ENCODE data around the gene TMEM178B.

The TMEM178B gene

DNA sequence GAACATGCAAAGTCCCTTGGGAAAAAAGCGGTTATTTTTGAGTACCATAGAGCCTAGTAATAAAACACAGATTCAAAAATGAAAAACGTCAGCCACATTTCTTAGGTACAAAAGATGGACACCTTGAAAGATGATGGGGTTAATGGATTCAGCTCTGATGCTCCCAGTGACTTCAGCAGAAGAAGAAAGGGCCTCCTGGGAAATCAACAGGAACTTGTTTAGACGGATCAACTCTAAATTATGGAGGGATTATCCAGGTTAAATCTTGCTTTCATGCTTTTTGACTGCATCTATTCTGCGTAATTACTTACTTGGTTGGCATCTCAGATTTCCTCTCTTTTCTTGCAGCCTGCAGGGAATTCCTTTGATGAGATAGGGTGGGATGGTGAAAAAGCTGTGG is 82.5 kb downstream of the TMEM178B start:
- TF ChIP-seq, protein P1, sequence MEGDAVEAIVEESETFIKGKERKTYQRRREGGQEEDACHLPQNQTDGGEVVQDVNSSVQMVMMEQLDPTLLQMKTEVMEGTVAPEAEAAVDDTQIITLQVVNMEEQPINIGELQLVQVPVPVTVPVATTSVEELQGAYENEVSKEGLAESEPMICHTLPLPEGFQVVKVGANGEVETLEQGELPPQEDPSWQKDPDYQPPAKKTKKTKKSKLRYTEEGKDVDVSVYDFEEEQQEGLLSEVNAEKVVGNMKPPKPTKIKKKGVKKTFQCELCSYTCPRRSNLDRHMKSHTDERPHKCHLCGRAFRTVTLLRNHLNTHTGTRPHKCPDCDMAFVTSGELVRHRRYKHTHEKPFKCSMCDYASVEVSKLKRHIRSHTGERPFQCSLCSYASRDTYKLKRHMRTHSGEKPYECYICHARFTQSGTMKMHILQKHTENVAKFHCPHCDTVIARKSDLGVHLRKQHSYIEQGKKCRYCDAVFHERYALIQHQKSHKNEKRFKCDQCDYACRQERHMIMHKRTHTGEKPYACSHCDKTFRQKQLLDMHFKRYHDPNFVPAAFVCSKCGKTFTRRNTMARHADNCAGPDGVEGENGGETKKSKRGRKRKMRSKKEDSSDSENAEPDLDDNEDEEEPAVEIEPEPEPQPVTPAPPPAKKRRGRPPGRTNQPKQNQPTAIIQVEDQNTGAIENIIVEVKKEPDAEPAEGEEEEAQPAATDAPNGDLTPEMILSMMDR (IDR thresholded peaks at IDR 0.05; ENCODE audit: low read depth, low read length, poor library complexity, severe bottlenecking): no peak
- TF ChIP-seq EZH2phosphoT487 (IDR thresholded peaks at IDR 0.05; ENCODE audit: borderline replicate concordance, low read length): no peak
- no peaks in the 10 kb centered on the region for H3K36me3 ChIP-seq (ENCODE audit: control insufficient read depth, low read length)
- no peak overlapping the region for H3K27ac ChIP-seq (ENCODE audit: low read depth, low read length)
- H3K79me2 ChIP-seq (ENCODE audit: control insufficient read depth, low read length): no peaks in the 10 kb centered on the region
- no peaks in the 10 kb centered on the region for H3K4me1 ChIP-seq (ENCODE audit: control insufficient read depth, low read length)
- H4K20me1 ChIP-seq (ENCODE audit: control insufficient read depth, insufficient read depth, low read depth, low read length): no peaks in the 10 kb centered on the region
- H3K9me3 ChIP-seq (ENCODE audit: control insufficient read depth, insufficient read depth, low read length): no peaks in the 10 kb centered on the region
- H3K4me3 ChIP-seq (ENCODE audit: low read length): no peak overlapping the region
- no peaks in the 10 kb centered on the region for H3K9me2 ChIP-seq (replicated peaks; ENCODE audit: control insufficient read depth, low read length)
- H3F3A ChIP-seq (ENCODE audit: control insufficient read depth, insufficient read depth): no peaks in the 10 kb centered on the region
- H3K4me2 ChIP-seq (ENCODE audit: low read length): no peak overlapping the region
- H3K27me3 ChIP-seq (ENCODE audit: control insufficient read depth, low read length): no peaks in the 10 kb centered on the region

DNA sequence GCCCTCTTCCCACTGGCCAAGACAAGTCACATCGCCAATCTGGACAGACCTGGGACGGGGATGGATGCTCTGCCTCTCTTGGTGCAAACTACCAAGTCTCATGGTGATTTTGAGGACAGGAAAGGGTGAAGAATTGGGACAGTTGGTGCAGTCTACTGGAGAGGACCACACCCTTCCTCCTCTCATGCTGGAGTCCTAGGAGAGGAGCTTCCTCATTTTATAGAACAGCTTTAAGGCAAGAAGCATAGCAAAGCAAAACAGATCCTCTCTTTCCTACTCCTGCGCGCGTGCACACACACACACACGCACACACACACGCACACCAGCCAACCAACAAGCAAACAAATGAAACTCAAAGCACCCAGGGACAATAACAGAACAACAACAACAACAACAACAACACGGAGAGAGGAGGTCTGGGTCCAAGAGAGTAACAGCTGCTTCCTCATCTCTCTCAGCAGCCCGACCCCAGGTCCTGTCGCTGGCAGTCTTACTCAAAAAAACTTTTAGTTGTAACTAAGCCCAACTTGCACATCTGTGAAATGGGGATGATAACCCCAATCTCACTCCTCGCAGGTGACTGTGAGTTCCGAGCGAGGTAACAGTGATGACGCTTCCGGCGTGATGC is 83.4 kb downstream of the TMEM178B start:
- H3K9me2 ChIP-seq (replicated peaks; ENCODE audit: control insufficient read depth, low read length): no peaks in the 10 kb centered on the region
- no peak overlapping the region for H3K4me2 ChIP-seq (ENCODE audit: low read length)
- no peaks in the 10 kb centered on the region for H3K27me3 ChIP-seq (ENCODE audit: control insufficient read depth, low read length)
- H3K9me3 ChIP-seq (ENCODE audit: control insufficient read depth, insufficient read depth, low read length): no peaks in the 10 kb centered on the region
- H3K4me1 ChIP-seq (ENCODE audit: control insufficient read depth, low read length): no peaks in the 10 kb centered on the region
- H3K36me3 ChIP-seq (ENCODE audit: control insufficient read depth, low read length): no peaks in the 10 kb centered on the region
- no peak overlapping the region for H3K27ac ChIP-seq (ENCODE audit: low read depth, low read length)
- no peaks in the 10 kb centered on the region for H3K79me2 ChIP-seq (ENCODE audit: control insufficient read depth, low read length)
- H3K4me3 ChIP-seq (ENCODE audit: low read length): no peak overlapping the region
- TF ChIP-seq, protein P1 (IDR thresholded peaks at IDR 0.05; ENCODE audit: low read depth, low read length, poor library complexity, severe bottlenecking): no peak
- no peak for TF ChIP-seq EZH2phosphoT487 (IDR thresholded peaks at IDR 0.05; ENCODE audit: borderline replicate concordance, low read length)
- H3F3A ChIP-seq (ENCODE audit: control insufficient read depth, insufficient read depth): no peaks in the 10 kb centered on the region
- no peaks in the 10 kb centered on the region for H4K20me1 ChIP-seq (ENCODE audit: control insufficient read depth, insufficient read depth, low read depth, low read length)

DNA sequence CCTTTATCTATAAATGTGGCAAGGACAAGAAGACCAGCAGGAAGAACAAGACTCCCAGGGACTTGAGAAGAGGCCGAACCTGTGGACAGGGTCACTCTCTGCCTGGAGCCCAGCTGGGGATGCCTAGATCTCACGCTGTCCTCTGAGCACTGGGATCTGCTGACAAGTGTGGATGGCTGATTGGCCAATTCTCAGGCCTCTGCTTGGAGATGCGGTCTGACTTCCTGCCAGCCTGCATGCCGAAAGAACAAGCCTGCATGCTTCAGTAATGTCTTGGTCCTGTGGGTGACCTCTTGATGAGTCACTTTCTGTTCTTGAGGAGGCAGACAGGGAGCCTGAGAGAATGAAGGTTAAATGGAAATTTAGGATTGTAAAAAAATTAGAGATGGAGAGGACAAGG is 84.7 kb downstream of the TMEM178B start:
- no peaks in the 10 kb centered on the region for H3K79me2 ChIP-seq (ENCODE audit: control insufficient read depth, low read length)
- no peaks in the 10 kb centered on the region for H3F3A ChIP-seq (ENCODE audit: control insufficient read depth, insufficient read depth)
- no peaks in the 10 kb centered on the region for H3K4me1 ChIP-seq (ENCODE audit: control insufficient read depth, low read length)
- no peaks in the 10 kb centered on the region for H3K27me3 ChIP-seq (ENCODE audit: control insufficient read depth, low read length)
- no peak overlapping the region for H3K4me2 ChIP-seq (ENCODE audit: low read length)
- no peak for TF ChIP-seq EZH2phosphoT487 (IDR thresholded peaks at IDR 0.05; ENCODE audit: borderline replicate concordance, low read length)
- TF ChIP-seq, protein P1 (IDR thresholded peaks at IDR 0.05; ENCODE audit: low read depth, low read length, poor library complexity, severe bottlenecking): no peak
- H4K20me1 ChIP-seq (ENCODE audit: control insufficient read depth, insufficient read depth, low read depth, low read length): no peaks in the 10 kb centered on the region
- H3K36me3 ChIP-seq (ENCODE audit: control insufficient read depth, low read length): no peaks in the 10 kb centered on the region
- H3K9me3 ChIP-seq (ENCODE audit: control insufficient read depth, insufficient read depth, low read length): peaks cover 3% of the 10 kb centered on the region; the same call in 1 of the 2 replicates
- no peaks in the 10 kb centered on the region for H3K9me2 ChIP-seq (replicated peaks; ENCODE audit: control insufficient read depth, low read length)
- no peak overlapping the region for H3K4me3 ChIP-seq (ENCODE audit: low read length)
- no peak overlapping the region for H3K27ac ChIP-seq (ENCODE audit: low read depth, low read length)

Data from DOHH2 (cell line).